Measurements from ENCODE around the gene ZP3.
"Not testable (repeated sequence)": the region's sequence is repeated elsewhere in the genome, so short reads cannot be mapped to it uniquely, and the experiment has no call there.

The ZP3 gene

DNA sequence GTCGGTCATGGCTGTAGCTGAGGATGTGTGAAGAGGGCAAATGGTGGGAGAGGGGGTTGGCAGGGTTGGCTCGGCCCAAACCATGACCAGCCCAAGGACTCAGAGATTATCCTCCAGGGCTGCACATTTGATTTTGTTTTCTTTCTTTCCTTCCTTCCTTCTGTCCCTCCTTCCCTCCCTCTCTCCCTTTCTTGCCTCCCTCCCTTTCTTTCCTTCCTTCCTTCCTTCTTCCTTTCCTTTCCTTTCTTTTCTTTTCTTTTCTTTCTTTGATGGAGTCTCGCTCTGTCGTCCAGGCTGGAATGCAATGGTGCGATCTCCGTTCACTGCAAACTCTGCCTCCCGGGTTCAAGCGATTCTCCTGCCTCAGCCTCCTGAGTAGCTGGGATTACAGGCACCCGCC is 19.0 kb upstream of the ZP3 start:
- no peak for DNase-seq (ENCODE audit: low read depth)

DNA sequence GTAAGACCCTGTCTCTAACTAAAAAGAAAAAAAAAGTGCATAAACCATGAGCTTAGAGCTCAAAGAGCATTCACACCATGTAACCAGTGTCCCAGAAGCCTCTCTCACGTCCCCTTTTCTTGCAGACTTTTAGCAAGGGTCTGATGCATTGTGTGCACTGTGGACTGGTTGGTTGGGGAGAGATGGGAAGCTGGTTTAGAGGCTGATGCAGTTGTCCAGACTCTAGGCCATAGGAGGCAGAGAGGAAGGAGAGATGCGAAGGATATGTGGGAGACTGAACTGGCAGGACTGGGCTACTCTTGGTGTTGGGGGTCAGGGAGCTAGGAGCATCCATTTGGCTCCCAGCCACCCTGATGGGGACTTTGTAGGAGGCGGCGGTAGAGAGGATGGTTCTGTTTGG is 17.0 kb upstream of the ZP3 start:
- no peak for DNase-seq (ENCODE audit: low read depth)

DNA sequence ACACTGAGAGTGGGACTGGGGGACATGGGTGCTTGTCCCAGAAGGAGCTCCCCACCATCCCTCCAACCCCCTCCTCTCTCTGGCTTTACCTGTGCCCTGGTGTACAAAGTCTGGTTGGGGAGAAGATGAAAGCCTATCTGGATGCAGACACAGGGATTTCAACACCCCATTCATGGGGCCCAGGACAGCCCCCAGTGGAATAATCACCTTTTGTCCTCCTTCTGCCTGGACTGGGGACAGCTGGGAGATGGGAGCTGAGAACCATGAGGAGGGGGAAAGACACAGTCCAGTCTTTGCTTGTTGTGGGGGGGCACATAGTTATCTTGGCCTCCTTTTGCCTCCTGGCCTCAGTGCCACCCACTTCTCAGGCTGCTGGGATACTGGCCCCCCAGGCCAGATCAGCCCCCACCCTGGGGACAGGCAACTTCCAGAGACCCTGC is 16.6 kb upstream of the ZP3 start:
- DNase-seq (ENCODE audit: low read depth), result no peak

DNA sequence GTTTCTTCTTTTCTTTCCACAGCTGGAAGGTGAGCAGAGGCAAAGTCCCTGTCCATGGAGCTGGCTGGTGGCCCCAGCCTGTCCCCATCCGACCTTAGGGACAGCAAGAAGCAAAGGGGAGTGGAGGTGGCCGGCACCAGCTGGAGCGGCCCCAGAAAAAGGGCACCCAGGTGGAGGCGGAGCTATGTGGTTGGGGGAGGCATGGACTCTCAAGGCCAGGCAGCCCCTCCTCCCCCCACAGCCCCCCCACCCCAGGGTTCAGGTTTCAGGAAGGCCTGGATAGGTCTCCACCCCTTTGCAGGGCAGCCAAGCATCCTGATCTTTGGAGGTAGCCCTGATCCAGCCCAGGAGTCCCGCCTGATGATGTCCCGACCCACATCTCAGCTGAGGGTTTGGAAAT is 15.2 kb upstream of the ZP3 start, which contains the start of gene SSC4D:
Gene SSC4D (minus strand): TSS at position 161 of the 400 bp plus-strand sequence. CDS start 5,258 bp downstream, outside the sequence.
- no peak for DNase-seq (ENCODE audit: low read depth)

DNA sequence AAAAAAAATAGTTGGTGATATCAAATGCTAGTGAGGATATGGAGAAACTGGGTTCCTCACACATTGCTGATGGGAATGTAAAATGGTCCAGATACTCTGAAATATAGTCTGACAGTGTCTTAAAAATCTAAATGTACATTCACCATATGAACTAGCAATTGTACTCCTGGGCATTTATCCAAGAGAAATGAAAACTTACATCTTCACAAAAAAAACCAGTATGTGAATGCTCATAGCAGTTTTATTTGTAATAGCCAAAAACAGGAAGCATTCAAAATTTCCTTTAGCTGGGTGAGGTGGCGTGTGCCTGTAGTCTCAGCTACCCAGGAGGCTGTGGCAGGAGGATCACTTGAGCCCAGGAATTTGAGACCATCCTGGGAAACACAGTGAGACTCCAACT is 13.1 kb upstream of the ZP3 start:
- no peak for DNase-seq (ENCODE audit: low read depth)

DNA sequence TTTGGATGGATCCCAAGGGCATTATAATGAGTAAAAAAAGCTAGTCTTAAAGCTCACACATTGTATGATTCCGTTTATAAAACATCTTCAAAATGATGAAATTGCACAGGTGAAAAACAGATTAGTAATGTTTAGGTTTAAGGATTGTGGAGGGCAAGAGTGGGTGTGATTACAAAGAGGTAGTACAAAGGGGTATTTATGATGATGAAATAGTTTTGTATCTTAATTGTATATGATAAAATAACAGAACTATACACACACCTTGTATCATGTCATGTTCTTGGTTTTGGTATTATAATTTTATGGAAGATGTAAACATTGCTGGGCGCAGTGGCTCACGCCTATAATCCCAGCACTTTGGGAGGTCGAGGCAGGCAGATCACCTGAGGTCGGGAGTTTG is 12.5 kb upstream of the ZP3 start:
- DNase-seq (ENCODE audit: low read depth), result no peak

DNA sequence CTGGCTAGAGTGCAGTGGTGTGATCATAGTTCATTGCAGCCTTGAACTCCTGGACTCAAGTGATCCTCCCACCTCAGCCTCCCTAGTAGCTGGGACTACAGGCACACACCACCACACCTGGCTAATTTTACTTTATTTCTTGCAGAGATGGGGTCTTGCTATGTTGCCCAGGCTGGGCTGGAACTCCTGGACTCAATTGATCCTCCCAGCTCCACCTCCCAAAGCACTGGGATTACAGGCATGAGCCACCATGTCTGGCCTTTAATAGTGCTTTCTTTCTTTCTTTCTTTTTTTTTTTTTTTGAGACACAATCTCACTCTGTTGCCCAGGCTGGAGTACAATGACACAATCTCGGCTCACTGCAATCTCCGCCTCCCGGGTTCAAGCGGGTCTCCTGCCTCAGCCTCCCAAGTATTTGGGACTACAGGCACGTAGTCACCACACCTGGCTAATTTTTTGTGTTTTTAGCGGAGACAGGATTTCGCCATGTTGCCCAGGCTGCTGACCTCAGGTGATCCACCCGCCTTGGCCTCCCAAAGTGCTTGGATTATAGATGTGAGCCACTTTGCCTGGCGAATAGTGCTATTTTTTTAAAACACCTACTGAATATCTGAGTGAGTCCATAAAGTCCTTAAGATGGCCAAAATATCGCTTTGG is 7.0 kb upstream of the ZP3 start:
- DNase-seq (ENCODE audit: low read depth), result not testable (repeated sequence)

DNA sequence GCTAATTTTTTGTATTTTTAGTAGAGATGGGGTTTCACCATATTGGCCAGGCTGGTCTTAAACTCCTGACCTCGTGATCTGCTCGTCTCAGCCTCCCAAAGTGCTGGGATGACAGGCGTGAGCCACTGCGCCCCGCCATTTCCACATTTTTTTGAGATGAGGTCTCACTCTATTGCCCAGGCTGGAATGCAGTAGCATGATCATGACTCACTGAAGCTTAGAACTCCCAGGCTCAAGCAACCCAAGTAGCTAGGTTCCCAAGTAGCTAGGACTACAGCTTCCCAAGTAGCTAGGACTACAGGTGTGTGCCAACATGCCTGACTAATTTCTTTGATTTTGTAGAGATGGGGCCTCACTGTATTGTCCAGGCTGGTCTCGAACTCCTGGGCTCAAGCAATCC is 3.7 kb upstream of the ZP3 start:
- DNase-seq (ENCODE audit: low read depth), result peak; percentile 77

DNA sequence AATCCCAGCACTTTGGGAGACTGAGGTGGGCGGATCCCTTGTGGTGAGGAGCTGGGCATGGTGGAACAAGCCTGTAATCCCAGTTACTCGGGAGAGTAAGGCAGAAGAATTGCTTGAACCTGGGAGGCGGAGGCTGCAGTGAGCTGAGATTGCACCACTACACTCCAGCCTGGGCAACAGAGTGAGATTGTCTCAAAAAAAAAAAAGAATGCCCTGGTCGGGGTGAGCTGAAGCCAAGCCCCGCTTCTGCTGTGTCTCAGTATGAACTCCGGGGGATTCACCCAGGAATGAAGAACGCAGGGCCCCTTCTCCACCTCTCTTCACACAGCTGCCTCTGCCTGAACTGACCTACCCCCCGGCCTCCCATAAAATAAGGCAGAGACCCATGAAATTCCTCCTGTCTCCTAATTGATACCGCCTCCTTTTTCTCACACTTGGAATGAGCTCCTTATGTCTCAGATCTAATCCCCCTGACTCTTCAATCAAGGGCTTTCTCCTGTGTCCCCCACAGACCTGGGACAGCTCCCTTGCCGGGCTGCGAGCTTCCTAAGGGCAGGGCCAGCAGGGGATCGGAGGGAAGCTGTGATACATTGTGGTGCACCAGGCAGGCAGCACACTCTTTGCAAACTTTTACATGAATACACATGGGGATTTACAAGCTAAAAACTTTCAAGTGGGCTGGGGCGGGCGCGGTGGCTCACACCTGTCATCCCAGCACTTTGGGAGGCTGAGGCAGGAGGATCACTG is 911 bp upstream of the ZP3 start:
- DNase-seq (ENCODE audit: low read depth), result no peak

DNA sequence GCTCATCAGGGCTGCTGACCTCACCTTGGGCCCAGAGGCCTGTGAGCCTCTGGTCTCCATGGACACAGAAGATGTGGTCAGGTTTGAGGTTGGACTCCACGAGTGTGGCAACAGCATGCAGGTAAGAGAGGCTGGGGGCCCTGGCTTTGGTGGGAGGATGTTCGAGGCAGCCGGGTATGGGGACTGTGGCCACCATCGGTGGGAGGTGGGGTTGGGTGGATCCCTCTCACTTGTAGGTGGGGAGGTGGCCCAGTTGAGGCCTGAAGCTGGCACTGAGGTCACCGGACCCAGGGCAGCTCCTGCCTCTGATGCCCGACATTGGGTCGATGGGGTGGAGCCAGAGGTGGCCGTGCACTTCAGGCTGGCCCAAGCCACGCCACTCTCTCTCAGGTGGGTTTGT is 406 bp downstream of the ZP3 start:
- DNase-seq (ENCODE audit: low read depth), result no peak

DNA sequence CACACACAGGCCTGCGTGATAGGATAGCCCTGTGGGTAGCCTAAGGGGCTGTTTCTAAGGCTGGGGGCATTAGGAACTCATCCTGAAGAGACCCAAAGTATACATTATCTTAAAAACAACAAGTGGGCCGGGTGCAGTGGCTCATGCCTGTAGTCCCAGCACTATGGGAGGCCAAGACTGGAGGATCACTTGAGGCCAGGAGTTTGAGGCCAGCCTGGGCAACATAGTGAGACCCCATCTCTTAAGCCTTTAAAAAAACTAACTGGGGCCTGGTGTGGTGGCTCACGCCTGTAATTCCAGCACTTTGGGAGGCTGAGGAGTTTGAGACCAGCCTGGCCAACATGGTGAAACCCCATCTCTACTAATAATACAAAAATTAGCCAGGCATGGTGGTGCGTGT is 808 bp downstream of the ZP3 start:
- DNase-seq (ENCODE audit: low read depth), result not testable (repeated sequence)

DNA sequence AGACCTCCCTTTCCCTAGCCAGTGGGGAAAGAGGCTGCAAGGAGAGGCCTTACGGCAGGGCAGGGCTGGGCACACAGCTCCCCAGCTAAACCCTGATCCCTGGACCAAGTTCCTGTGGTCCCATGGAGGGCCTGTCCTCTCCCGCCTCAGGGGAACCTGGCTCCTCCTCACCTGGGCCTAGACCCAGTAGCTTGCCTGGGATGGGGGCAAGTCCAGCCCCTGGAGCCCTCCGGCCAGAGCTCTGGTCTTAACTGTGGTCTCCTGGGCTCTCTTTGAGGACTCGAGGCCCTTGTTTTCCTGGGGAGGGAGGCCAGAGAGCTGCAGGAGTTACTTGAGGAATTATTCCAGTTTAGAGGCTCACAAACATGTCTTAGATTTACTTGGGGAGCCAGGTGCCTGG is 1.5 kb downstream of the ZP3 start:
- DNase-seq (ENCODE audit: low read depth), result no peak

DNA sequence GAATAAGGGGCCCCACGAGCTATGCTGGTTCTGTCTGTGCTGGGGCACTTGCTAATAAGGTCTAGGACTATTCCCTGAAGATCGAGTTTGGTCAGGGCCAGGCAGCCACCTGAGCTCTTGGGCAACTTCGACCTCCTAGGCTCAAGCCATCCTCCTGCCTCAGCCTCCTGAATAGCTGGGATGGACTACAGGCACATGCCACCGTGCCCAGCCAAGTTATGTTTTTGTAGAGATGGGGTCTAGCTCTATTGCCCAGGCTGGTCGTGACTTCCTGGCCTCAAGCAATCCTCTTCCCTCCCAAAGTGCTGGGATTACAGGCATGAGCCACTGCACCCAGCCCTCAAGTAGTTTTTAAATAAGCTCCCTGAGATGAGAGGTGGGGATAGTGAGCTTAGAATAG is 2.9 kb downstream of the ZP3 start:
- no peak for DNase-seq (ENCODE audit: low read depth)

DNA sequence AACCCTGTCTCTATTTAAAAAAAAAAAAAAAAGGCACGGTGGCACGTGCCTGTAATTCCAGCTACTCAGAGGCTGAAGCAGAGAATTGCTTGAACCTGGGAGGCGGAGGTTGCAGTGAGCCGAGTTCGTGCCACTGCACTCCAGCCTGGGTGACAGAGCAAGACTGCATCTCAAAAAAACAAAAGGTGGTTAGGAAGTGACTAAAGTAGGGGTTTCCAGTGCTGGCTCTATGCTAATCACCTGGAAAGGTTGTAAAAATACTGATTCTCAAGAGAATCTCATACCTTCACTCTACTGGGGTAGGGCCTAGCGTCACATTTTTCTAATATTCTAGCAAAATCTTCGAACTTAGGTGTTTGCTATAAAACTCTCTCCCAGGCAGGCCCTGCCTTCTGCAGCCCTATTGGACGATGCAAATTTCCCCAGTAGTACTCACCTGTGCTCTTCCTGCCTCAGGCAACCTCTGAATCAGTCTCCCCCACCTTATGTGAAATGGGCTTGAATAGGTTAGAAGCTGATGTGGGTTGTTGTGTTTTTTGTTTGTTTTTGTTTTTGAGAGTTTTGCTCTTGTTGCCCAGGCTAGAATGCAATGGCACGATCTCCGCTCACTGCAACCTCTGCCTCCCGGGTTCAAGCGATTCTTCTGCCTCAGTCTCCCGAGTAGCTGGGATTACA is 3.5 kb downstream of the ZP3 start:
- DNase-seq (ENCODE audit: low read depth), result no peak

DNA sequence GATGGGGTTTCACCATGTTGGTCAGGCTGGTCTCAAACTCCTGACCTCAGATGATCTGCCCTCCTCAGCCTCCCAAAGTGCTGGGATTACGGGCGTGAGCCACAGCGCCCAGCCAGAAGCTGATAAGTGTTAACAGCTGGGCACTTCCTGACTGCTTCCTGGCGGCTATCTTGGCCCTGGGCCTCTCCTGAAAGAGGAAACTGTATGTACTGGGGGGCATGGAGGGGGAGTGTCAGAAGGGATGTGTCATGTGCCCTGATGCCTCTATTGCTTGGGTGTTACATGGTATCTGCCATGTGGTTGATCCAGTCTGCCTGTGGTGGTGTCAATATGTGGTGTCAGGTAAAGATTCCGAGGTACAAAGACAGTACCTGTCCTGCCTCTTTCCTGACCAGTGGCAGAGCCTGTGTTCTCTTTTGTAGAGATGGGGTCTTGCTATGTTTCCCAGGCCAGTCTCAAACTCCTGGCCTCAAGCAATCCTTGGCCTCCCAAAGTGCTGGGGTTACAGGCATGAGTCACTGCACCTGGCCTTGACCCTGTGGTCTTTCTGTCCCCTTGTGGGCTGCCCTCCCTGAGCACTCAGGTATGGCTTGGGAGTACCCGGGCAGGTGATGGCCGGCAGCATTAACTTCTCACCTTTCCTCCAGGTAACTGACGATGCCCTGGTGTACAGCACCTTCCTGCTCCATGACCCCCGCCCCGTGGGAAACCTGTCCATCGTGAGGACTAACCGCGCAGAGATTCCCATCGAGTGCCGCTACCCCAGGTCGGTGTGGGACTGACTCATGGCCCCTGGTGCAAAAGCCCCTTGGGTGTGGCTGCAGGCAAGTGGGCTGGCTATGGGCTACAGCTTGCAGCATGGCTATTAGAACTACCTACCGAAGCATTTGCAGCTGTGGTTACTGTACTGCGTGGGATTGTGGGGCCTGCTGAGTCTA is 4.4 kb downstream of the ZP3 start:
- no peak for DNase-seq (ENCODE audit: low read depth)

DNA sequence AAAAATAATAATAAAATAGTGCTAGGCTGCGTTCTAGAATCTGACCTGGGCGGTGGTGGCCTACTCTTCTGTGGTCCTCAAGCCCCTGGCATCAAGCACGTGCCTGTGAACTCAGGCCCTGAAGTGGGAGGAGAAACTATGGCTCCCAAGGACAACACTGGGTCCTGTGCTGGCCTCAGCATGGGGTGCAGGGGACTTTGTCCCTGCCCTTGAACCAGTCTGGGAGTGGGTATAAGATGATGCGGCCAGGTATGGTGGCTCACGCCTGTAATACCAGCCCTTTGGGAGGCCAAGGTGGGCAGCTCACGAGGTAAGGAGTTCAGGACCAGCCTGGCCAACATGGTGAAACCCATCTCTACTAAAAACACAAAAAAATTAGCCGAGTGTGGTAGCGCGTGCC is 5.5 kb downstream of the ZP3 start:
- no peak for DNase-seq (ENCODE audit: low read depth)

DNA sequence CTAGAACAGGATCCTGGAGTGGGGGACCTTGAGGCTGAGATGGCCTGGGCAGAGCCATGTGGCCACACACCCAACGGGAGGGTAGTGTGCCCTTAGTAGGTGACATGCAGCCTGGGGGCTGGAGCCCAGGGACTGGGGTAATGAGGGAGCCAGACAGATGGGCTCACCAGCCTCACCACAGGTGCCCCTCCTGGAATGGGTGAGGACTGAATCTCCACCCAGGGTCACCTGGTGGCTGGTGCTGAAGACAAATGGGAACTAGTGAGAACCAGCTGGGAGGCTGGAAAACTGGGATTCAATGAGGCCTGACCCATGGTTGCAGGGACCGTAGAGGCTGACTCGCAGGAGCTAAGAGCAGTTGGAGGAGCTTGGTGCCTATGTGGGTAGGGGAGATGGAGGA is 6.1 kb downstream of the ZP3 start:
- no peak for DNase-seq (ENCODE audit: low read depth)

DNA sequence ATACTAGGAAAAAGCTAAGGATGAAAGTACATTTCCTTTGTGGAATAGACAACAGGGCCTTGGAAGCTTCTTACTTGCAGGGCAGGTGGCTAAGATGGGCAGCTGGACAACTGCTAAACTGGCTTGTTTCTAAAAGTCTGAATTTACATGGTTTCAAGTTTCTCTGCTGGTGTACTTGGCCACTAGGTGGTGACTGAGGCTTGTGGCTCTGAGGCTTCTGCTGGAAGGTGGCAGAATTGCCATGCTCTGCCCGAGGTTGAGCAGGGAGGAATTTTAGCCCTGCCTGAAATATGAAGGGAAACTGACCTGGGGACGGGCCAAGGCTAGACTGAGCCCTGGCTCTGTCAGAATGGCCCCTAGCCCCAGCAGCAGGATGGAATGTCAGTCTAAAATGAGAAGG is 13.1 kb downstream of the ZP3 start:
- peak; percentile 43 for DNase-seq (ENCODE audit: low read depth)

DNA sequence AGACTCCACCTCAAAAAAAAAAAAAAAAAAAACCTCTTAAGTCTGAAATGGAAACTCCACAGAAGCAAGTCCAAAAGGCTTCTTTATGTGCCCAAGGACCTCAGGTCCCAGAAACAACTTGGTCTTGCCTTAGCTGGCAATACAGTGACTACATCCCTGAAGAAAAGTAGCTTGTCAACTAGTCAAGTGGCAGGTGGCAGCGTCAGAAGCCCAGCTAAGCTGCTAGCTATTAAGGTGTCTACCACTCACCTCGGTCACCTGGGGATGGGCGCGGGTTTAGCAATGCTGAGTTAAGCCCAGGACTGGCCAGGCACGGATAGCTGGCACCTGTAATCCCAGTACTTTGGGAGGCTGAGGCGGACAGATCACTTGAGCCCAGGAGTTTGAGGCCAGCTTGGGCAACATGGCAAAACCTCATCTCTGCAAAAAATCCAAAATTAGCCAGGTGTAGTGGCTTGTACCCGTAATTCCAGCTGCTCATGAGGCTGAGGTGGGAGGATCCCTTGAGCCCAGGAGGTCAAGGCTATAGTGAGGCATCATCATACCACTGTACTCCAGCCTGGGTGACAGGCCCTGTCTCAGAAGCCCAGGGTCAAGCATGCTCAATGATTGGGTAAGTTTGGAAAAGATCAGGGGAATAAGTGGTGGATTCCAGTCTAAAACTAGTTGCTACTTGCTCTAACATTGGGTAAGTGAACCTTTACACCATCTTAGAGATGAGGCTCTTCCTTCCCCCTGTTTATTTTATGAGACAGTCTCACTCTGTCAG is 14.6 kb downstream of the ZP3 start:
- DNase-seq (ENCODE audit: low read depth), result not testable (repeated sequence)

DNA sequence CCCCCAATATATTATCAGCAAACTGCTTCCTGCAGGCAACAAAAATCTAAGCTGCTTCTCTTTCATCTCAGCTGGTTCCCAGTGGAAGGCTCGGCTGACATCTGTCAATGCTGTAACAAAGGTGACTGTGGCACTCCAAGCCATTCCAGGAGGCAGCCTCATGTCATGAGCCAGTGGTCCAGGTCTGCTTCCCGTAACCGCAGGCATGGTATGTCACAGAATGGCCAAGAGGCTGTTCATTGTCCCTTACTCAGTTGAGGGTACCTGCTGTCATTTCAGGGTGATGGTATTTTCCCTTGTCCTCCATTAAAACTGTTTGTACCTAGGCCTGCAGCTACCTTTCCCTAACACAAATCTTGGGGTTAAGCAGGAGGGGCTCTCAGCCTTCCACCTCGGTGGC is 15.7 kb downstream of the ZP3 start:
- not testable (repeated sequence) for DNase-seq (ENCODE audit: low read depth)

DNA sequence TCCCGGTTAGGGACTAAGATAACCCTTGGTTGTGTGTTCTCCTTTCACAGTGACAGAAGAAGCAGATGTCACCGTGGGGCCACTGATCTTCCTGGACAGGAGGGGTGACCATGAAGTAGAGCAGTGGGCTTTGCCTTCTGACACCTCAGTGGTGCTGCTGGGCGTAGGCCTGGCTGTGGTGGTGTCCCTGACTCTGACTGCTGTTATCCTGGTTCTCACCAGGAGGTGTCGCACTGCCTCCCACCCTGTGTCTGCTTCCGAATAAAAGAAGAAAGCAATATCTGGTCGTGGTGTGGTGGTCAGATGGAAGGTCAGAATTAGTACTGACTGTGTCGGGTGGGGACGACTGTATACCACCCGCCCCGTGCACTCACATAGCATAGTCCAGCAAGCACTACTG is 17.0 kb downstream of the ZP3 start:
- not testable (repeated sequence) for DNase-seq (ENCODE audit: low read depth)

Data from HS-5 (cell line).